Brain microvascular endothelial cell (primary cell): ENCODE measurements around the gene SLC40A1.

Experiments
- DNase-seq: peaks from one replicate; pipeline ENCODE4 v3.0.0-alpha.2; 2020
- H3K27ac ChIP-seq: fragments of 250-450 bp; sonication (Bioruptor Pico); 2 replicates; pipeline ENCODE4 v1.5.1; 2020; ENCODE audit warnings: mild to moderate bottlenecking, moderate library complexity
- H3K27me3 ChIP-seq: fragments of 250-450 bp; sonication (Bioruptor Pico); replicated peaks from 2 replicates; pipeline ENCODE4 v1.5.1; 2020; ENCODE audit warnings: mild to moderate bottlenecking
- H3K36me3 ChIP-seq: fragments of 250-450 bp; sonication (Bioruptor Pico); replicated peaks from 2 replicates; pipeline ENCODE4 v1.5.1; 2020; ENCODE audit warnings: mild to moderate bottlenecking
- H3K4me3 ChIP-seq: 2 replicates; pipeline ENCODE4 v1.5.1; 2011; ENCODE audit warnings: low read depth, mild to moderate bottlenecking, control low read depth, low read length, moderate library complexity
- CTCF ChIP-seq: IDR thresholded peaks from 2 replicates; pipeline ENCODE4 v1.5.1; 2011; ENCODE audit warnings: low read depth, mild to moderate bottlenecking, moderate library complexity, low read length, control low read depth, inconsistent platforms; ENCODE audit errors: missing control alignments
- in situ Hi-C: cut with HindIII; loops from 2 replicates; pipeline ENCODE4 v1.10.0; 2017; ENCODE audit warnings: low sequenced_read_pairs, low pct_ligation_motif_present

Gene SLC40A1

GRCh38 chr2:189517847-189518535, 62.6 kb downstream of the SLC40A1 start:
- no peaks in the 10 kb centered on the region for H3K27me3 ChIP-seq
- TF ChIP-seq CTCF, result no peak
- in situ Hi-C loops, result no loop called here
- no peak overlapping the region for H3K4me3 ChIP-seq
- DNase-seq, result peak; percentile 28
- no peak overlapping the region for H3K27ac ChIP-seq
- no peaks in the 10 kb centered on the region for H3K36me3 ChIP-seq

- DNase-seq, result no peak
- no peaks in the 10 kb centered on the region for H3K36me3 ChIP-seq
- H3K27ac ChIP-seq, result no peak overlapping the region
- in situ Hi-C loops, result no loop called here
- no peak overlapping the region for H3K4me3 ChIP-seq
- no peak for TF ChIP-seq CTCF
- H3K27me3 ChIP-seq, result no peaks in the 10 kb centered on the region
These were observed 64.0 kb downstream of the SLC40A1 start for GRCh38 chr2:189516546-189516945.

GRCh38 chr2:189515264-189515663, 65.3 kb downstream of the SLC40A1 start:
- in situ Hi-C loops, result no loop called here
- DNase-seq, result peak; percentile 11
- H3K36me3 ChIP-seq, result no peaks in the 10 kb centered on the region
- H3K4me3 ChIP-seq, result no peak overlapping the region
- H3K27ac ChIP-seq, result no peak overlapping the region
- no peak for TF ChIP-seq CTCF
- no peaks in the 10 kb centered on the region for H3K27me3 ChIP-seq

- TF ChIP-seq CTCF, result no peak
- Histone ChIP-seq H3K27ac (no peak overlapping the region), H3K4me3 (no peak overlapping the region), H3K27me3 (no peaks in the 10 kb centered on the region), H3K36me3 (no peaks in the 10 kb centered on the region)
- DNase-seq, result no peak
- in situ Hi-C loops, result no loop called here
These were observed 66.5 kb downstream of the SLC40A1 start for GRCh38 chr2:189514104-189514503.

- no peak for DNase-seq
- no peaks in the 10 kb centered on the region for H3K36me3 ChIP-seq
- H3K4me3 ChIP-seq, result no peak overlapping the region
- in situ Hi-C loops, result no loop called here
- H3K27me3 ChIP-seq, result no peaks in the 10 kb centered on the region
- no peak for TF ChIP-seq CTCF
- no peak overlapping the region for H3K27ac ChIP-seq
These were observed 67.7 kb downstream of the SLC40A1 start for GRCh38 chr2:189512879-189513278.

GRCh38 chr2:189511960-189512319, 68.6 kb downstream of the SLC40A1 start:
- DNase-seq, result no peak
- Histone ChIP-seq H3K4me3 (no peak overlapping the region), H3K27me3 (no peaks in the 10 kb centered on the region), H3K27ac (no peak overlapping the region), H3K36me3 (no peaks in the 10 kb centered on the region)
- in situ Hi-C loops, result no loop called here
- no peak for TF ChIP-seq CTCF
